ENCODE data around the gene DCP2.

The DCP2 gene

GRCh38 chr5:113047733-113048652 lies 71.4 kb downstream of the DCP2 start:
- DNase-seq: no peak

GRCh38 chr5:113048931-113049330 lies 72.3 kb downstream of the DCP2 start:
- no peak for DNase-seq

GRCh38 chr5:113050721-113051382 lies 74.3 kb downstream of the DCP2 start:
- no peak for DNase-seq

- DNase-seq: no peak
Observed at GRCh38 chr5:113052041-113052795, 75.6 kb downstream of the DCP2 start.

- DNase-seq: no peak
Observed at GRCh38 chr5:113053511-113053995, 77.0 kb downstream of the DCP2 start.

- DNase-seq: no peak
Observed at GRCh38 chr5:113054899-113055298, 78.3 kb downstream of the DCP2 start.

- DNase-seq: no peak
Observed at GRCh38 chr5:113056988-113057387, 80.4 kb downstream of the DCP2 start.

- no peak for DNase-seq
Observed at GRCh38 chr5:113057557-113057984, 81.0 kb downstream of the DCP2 start.

- no peak for DNase-seq
Observed at GRCh38 chr5:113058269-113058668, 81.7 kb downstream of the DCP2 start.

- no peak for DNase-seq
Observed at GRCh38 chr5:113058706-113059226, 82.2 kb downstream of the DCP2 start.

- DNase-seq: no peak
Observed at GRCh38 chr5:113059232-113060040, 82.8 kb downstream of the DCP2 start.

GRCh38 chr5:113060408-113061025 lies 83.9 kb downstream of the DCP2 start:
- DNase-seq: no peak

GRCh38 chr5:113061846-113062780 lies 85.5 kb downstream of the DCP2 start:
- DNase-seq: no peak

- no peak for DNase-seq
Observed at GRCh38 chr5:113062869-113063508, 86.4 kb downstream of the DCP2 start.

GRCh38 chr5:113063927-113064326 lies 87.3 kb downstream of the DCP2 start:
- no peak for DNase-seq

GRCh38 chr5:113064806-113065205 lies 88.2 kb downstream of the DCP2 start:
- DNase-seq: no peak

GRCh38 chr5:113065626-113066025 lies 89.0 kb downstream of the DCP2 start:
- DNase-seq: no peak

GRCh38 chr5:113067635-113068344 lies 91.2 kb downstream of the DCP2 start:
- DNase-seq: no peak

- no peak for DNase-seq
Observed at GRCh38 chr5:113068559-113068958, 92.0 kb downstream of the DCP2 start.

All from NCI-H2029 (cell line).